B cell (primary cell): Measurements from ENCODE around the gene FRMPD4. TPM values are rescaled to one million over a fixed set of nuclear protein-coding genes. Genes with fewer than 3 reads are reported as not detected.

ENCODE experiments used
- ATAC-seq: fragments of 200-7000 bp; cut with Tn5 transposase; one replicate; pipeline ENCODE4 v1.10.0; 2021; ENCODE audit warnings: low read depth, mild to moderate bottlenecking, moderate number of reproducible peaks, moderate library complexity
- CTCF ChIA-PET: fragments of 350-600 bp; sonication (Branson Sonifier 250); formaldehyde crosslinking; loops from one replicate; lab custom pipeline; 2021; ENCODE audit warnings: antibody characterized with exemption, inconsistent platforms; lab: Charles Lee
- POLR2A ChIA-PET: fragments of 350-600 bp; sonication (Branson Sonifier 250); formaldehyde crosslinking; loops from one replicate; lab custom pipeline; 2021; ENCODE audit warnings: antibody characterized with exemption; lab: Charles Lee
- DNase-seq: peaks from one replicate; pipeline ENCODE4 v3.0.0; 2013
- H2AFZ ChIP-seq: 2 replicates; pipeline ENCODE4 v1.6.1; 2012; ENCODE audit warnings: mild to moderate bottlenecking, low read depth, low read length; ENCODE audit not compliant: insufficient read depth, poor library complexity, severe bottlenecking
- H3K27ac ChIP-seq, 2 donors: 1 replicate in 1 of 2; 2 replicates in 1 of 2; pipeline ENCODE4 v1.5.1; 2012 to 2013; ENCODE audit warnings: low read length in 2 of 2, mild to moderate bottlenecking in 2 of 2, moderate library complexity in 1 of 2
- H3K27me3 ChIP-seq, 4 experiments: fragments of 200-600 bp in 1 of 4; sonication (generic) in 1 of 4; replicated peaks in 1 of 4; 1 replicate in 2 of 4; 2 replicates in 2 of 4; pipeline versions ENCODE4 v1.6.1 to v1.7.0; 2013 to 2016; ENCODE audit warnings: low read length in 3 of 4, mild to moderate bottlenecking in 2 of 4, mixed read lengths in 1 of 4, moderate library complexity in 1 of 4; ENCODE audit not compliant: insufficient read depth in 4 of 4, control insufficient read depth in 3 of 4; ENCODE audit errors: control extremely low read depth in 1 of 4
- H3K36me3 ChIP-seq, 2 experiments: replicated peaks in 1 of 2; 1 replicate in 1 of 2; 2 replicates in 1 of 2; pipeline versions ENCODE4 v1.6.1 to v1.7.1; 2013; ENCODE audit warnings: low read length in 1 of 2; ENCODE audit not compliant: insufficient read depth in 2 of 2, control insufficient read depth in 1 of 2; ENCODE audit errors: control extremely low read depth in 1 of 2, extremely low read depth in 1 of 2
- H3K4me1 ChIP-seq, 2 donors: fragments of 200-600 bp in 1 of 2; sonication (generic) in 1 of 2; 1 replicate in 1 of 2; 2 replicates in 1 of 2; pipeline versions ENCODE4 v1.5.1 to v1.6.1; 2013 to 2017; ENCODE audit warnings: low read length in 2 of 2; ENCODE audit not compliant: control insufficient read depth in 2 of 2, insufficient read depth in 2 of 2
- H3K4me2 ChIP-seq: replicated peaks from 2 replicates; pipeline ENCODE3; 2012; ENCODE audit warnings: mild to moderate bottlenecking, low read depth, low read length; ENCODE audit not compliant: poor library complexity, severe bottlenecking
- H3K4me3 ChIP-seq, 5 experiments: fragments of 200-600 bp in 1 of 5; sonication (generic) in 1 of 5; 1 replicate in 3 of 5; 2 replicates in 2 of 5; pipeline versions ENCODE4 v1.5.1 to v1.7.0; 2011 to 2016; ENCODE audit warnings: low read length in 4 of 5, mild to moderate bottlenecking in 4 of 5, low read depth in 2 of 5, control low read depth in 1 of 5, moderate library complexity in 1 of 5; ENCODE audit not compliant: insufficient read depth in 1 of 5; ENCODE audit errors: control extremely low read depth in 1 of 5, extremely low read depth in 1 of 5
- H3K79me2 ChIP-seq: fragments of 200-600 bp; sonication (generic); one replicate; pipeline ENCODE4 v1.6.0; 2016; ENCODE audit warnings: low read length; ENCODE audit not compliant: control insufficient read depth, insufficient read depth
- H3K9ac ChIP-seq: fragments of 200-600 bp; sonication (generic); 2 replicates; pipeline ENCODE4 v1.6.1; 2017; ENCODE audit warnings: mild to moderate bottlenecking, low read length, moderate library complexity
- H3K9me3 ChIP-seq, 3 donors: one replicate each; pipeline versions ENCODE4 v1.6.1 to v1.7.1; 2013; ENCODE audit warnings: low read length in 2 of 3; ENCODE audit not compliant: control insufficient read depth in 2 of 3, insufficient read depth in 1 of 3; ENCODE audit errors: control extremely low read depth in 1 of 3
- H4K20me1 ChIP-seq: 2 replicates; pipeline ENCODE4 v1.6.0; 2012; ENCODE audit warnings: mild to moderate bottlenecking, low read length; ENCODE audit not compliant: insufficient read depth, control insufficient read depth, poor library complexity, severe bottlenecking
- H3K27ac Mint-ChIP-seq: one replicate; pipeline ENCODE4 v1.8.0; 2021; ENCODE audit warnings: mixed read lengths
- H3K27me3 Mint-ChIP-seq: one replicate; pipeline ENCODE4 v1.8.0; 2021; ENCODE audit warnings: mixed read lengths
- H3K4me1 Mint-ChIP-seq: one replicate; pipeline ENCODE4 v1.8.0; 2021; ENCODE audit warnings: mixed read lengths
- H3K4me3 Mint-ChIP-seq: one replicate; pipeline ENCODE4 v1.8.0; 2021; ENCODE audit warnings: mixed read lengths
- H3K9me3 Mint-ChIP-seq: one replicate; pipeline ENCODE4 v1.8.0; 2022; ENCODE audit warnings: mixed read lengths; ENCODE audit not compliant: insufficient read depth
- CTCF ChIP-seq: fragments of 200-600 bp; IDR thresholded peaks from one replicate; pipeline ENCODE4 v1.8.0; 2022; ENCODE audit warnings: antibody characterized with exemption, mild to moderate bottlenecking
- EZH2 ChIP-seq: IDR thresholded peaks from 2 replicates; pipeline ENCODE4 v1.6.1; 2012; ENCODE audit warnings: borderline replicate concordance, low read depth, mild to moderate bottlenecking, moderate library complexity, low read length; ENCODE audit not compliant: insufficient read depth, poor library complexity, severe bottlenecking
- WGBS: methylation state at CpG from one replicate; pipeline ENCODE4 v1.1.5; 2013; ENCODE audit warnings: missing lambda C conversion rate; ENCODE audit not compliant: insufficient coverage; 5-methylcytosine and 5-hydroxymethylcytosine counted together
- intact Hi-C: fragments of 100-400 bp; cut with micrococcal nuclease; formaldehyde crosslinking; loops from one replicate; pipeline ENCODE4 v1.10.0; 2022
- polyA plus RNA-seq: library from polyadenylated mRNA; depleted of rRNA; stranded (reverse); fragments of >200 nt; gene quantifications from 2 replicates; pipeline ENCODE4 v1.2.3, GENCODE V29; 2012
- total RNA-seq, 2 donors: library from RNA; stranded (reverse); fragments of 120-200 nt in 1 of 2; gene quantifications; 1 replicate in 1 of 2; 2 replicates in 1 of 2; pipeline versions ENCODE4 v1.2.3 to v1.2.4, GENCODE V29; 2013 to 2022

Gene FRMPD4
- total and polyA plus RNA-seq, 2 donors (not counting 1 experiment from before 2014, with no cell fraction given): not detected

GRCh38 chrX:12367254-12367653, 229.0 kb downstream of the FRMPD4 start:
- H3K27me3 Mint-ChIP-seq: peaks cover 6% of the 10 kb centered on the region
- intact Hi-C loops: no loop called here
- ChIA-PET CTCF (no interaction called here), POLR2A (no interaction called here)
- no peak overlapping the region for H3K27ac Mint-ChIP-seq
- H3K9me3 ChIP-seq: no peaks in the 10 kb centered on the region
- H2AFZ ChIP-seq: no peak overlapping the region
- DNase-seq (no peak), ATAC-seq (no peak)
- H3K4me3 Mint-ChIP-seq: no peak overlapping the region
- H3K4me3 ChIP-seq: no peak overlapping the region
- no peak overlapping the region for H3K9ac ChIP-seq
- no peak for TF ChIP-seq EZH2
- no peak for TF ChIP-seq CTCF
- 79% methylated on average over 10 of the region's 11 CpGs for WGBS
- no peaks in the 10 kb centered on the region for H4K20me1 ChIP-seq
- H3K79me2 ChIP-seq: no peaks in the 10 kb centered on the region
- no peaks in the 10 kb centered on the region for H3K4me1 Mint-ChIP-seq
- no peak overlapping the region for H3K4me2 ChIP-seq
- H3K27me3 ChIP-seq: no peaks in the 10 kb centered on the region
- no peaks in the 10 kb centered on the region for H3K36me3 ChIP-seq
- H3K4me1 ChIP-seq: no peaks in the 10 kb centered on the region
- no peaks in the 10 kb centered on the region for H3K9me3 Mint-ChIP-seq
- H3K27ac ChIP-seq: no peak overlapping the region

- no peak overlapping the region for H2AFZ ChIP-seq
- H3K36me3 ChIP-seq: no peaks in the 10 kb centered on the region
- no peaks in the 10 kb centered on the region for H3K79me2 ChIP-seq
- no peaks in the 10 kb centered on the region for H3K4me1 ChIP-seq
- no peak for DNase-seq
- H3K27ac Mint-ChIP-seq: no peak overlapping the region
- WGBS: no CpG with 5 or more reads among the region's 3 CpGs
- intact Hi-C loops: no loop called here
- H3K9ac ChIP-seq: no peak overlapping the region
- H3K27me3 ChIP-seq: no peaks in the 10 kb centered on the region
- TF ChIP-seq EZH2: no peak
- no peak for TF ChIP-seq CTCF
- H3K4me1 Mint-ChIP-seq: no peaks in the 10 kb centered on the region
- POLR2A ChIA-PET: no interaction called here
- peaks cover 3% of the 10 kb centered on the region for H3K27me3 Mint-ChIP-seq
- CTCF ChIA-PET: no interaction called here
- no peaks in the 10 kb centered on the region for H3K9me3 Mint-ChIP-seq
- no peak overlapping the region for H3K4me3 ChIP-seq
- no peak overlapping the region for H3K4me2 ChIP-seq
- no peak for ATAC-seq
- no peaks in the 10 kb centered on the region for H4K20me1 ChIP-seq
- no peak overlapping the region for H3K27ac ChIP-seq
- H3K9me3 ChIP-seq: no peaks in the 10 kb centered on the region
- H3K4me3 Mint-ChIP-seq: no peak overlapping the region
These were observed 232.3 kb downstream of the FRMPD4 start for GRCh38 chrX:12370497-12370986.
